ENCODE data around the gene TMEM31. TPM values are rescaled to one million over a fixed set of nuclear protein-coding genes. Genes with fewer than 3 reads are reported as not detected.

The TMEM31 gene
- total RNA-seq (2014; rRNA removed; shearing (Covaris generic)), result 0.28 TPM in 1 of 2 replicates, not detected in the other

GRCh38 chrX:103710609-103711008 lies at the start of gene TMEM31:
TSS of gene TMEM31 (plus strand) at chrX:103710909. CDS start at chrX:103712259, 1,350 bp downstream.
- Histone ChIP-seq H3K4me3 (ENCODE audit: insufficient read depth, low read depth, low read length) (no peak within 1 kb of the TSS), H3K36me3 (replicated peaks; ENCODE audit: control insufficient read depth, insufficient read depth, low read length) (no peaks in the 10 kb centered on the region), H3K27me3 (ENCODE audit: control insufficient read depth, insufficient read depth, low read length) (no peaks in the 10 kb centered on the region; the same call in 1 of the 2 replicates)
- DNase-seq, result no peak

- Histone ChIP-seq H3K4me3 (ENCODE audit: insufficient read depth, low read depth, low read length) (peak overlapping the region; percentile 40), H3K27me3 (ENCODE audit: control insufficient read depth, insufficient read depth, low read length) (no peaks in the 10 kb centered on the region; the same call in 1 of the 2 replicates), H3K36me3 (replicated peaks; ENCODE audit: control insufficient read depth, insufficient read depth, low read length) (no peaks in the 10 kb centered on the region)
- peak; percentile 21 for DNase-seq
Observed at GRCh38 chrX:103663981-103664762, 46.5 kb upstream of the TMEM31 start.

GRCh38 chrX:103666202-103667107 lies 44.3 kb upstream of the TMEM31 start:
- H3K27me3 ChIP-seq (ENCODE audit: control insufficient read depth, insufficient read depth, low read length), result no peaks in the 10 kb centered on the region; the same call in 1 of the 2 replicates

GRCh38 chrX:103669745-103670144 lies 41.0 kb upstream of the TMEM31 start:
- Histone ChIP-seq H3K27me3 (ENCODE audit: control insufficient read depth, insufficient read depth, low read length) (no peaks in the 10 kb centered on the region), H3K4me3 (ENCODE audit: insufficient read depth, low read depth, low read length) (no peak overlapping the region), H3K36me3 (replicated peaks; ENCODE audit: control insufficient read depth, insufficient read depth, low read length) (no peaks in the 10 kb centered on the region)
- DNase-seq, result no peak

More at GRCh38 chrX:103666202-103667107, 44.3 kb upstream of the TMEM31 start:
- Histone ChIP-seq H3K4me3 (ENCODE audit: insufficient read depth, low read depth, low read length) (no peak overlapping the region), H3K36me3 (replicated peaks; ENCODE audit: control insufficient read depth, insufficient read depth, low read length) (no peaks in the 10 kb centered on the region)
- no peak for DNase-seq

- no peaks in the 10 kb centered on the region for H3K27me3 ChIP-seq (ENCODE audit: control insufficient read depth, insufficient read depth, low read length)
- H3K4me3 ChIP-seq (ENCODE audit: insufficient read depth, low read depth, low read length), result no peak overlapping the region
- no peak for DNase-seq
- peaks cover 24% of the 10 kb centered on the region for H3K36me3 ChIP-seq (replicated peaks; ENCODE audit: control insufficient read depth, insufficient read depth, low read length)
Observed at GRCh38 chrX:103674531-103675454, 35.9 kb upstream of the TMEM31 start.

- no peak overlapping the region for H3K4me3 ChIP-seq (ENCODE audit: insufficient read depth, low read depth, low read length)
- no peaks in the 10 kb centered on the region for H3K27me3 ChIP-seq (ENCODE audit: control insufficient read depth, insufficient read depth, low read length)
- H3K36me3 ChIP-seq (replicated peaks; ENCODE audit: control insufficient read depth, insufficient read depth, low read length), result peaks cover 32% of the 10 kb centered on the region
- no peak for DNase-seq
Observed at GRCh38 chrX:103678199-103678993, 32.3 kb upstream of the TMEM31 start.

DNA sequence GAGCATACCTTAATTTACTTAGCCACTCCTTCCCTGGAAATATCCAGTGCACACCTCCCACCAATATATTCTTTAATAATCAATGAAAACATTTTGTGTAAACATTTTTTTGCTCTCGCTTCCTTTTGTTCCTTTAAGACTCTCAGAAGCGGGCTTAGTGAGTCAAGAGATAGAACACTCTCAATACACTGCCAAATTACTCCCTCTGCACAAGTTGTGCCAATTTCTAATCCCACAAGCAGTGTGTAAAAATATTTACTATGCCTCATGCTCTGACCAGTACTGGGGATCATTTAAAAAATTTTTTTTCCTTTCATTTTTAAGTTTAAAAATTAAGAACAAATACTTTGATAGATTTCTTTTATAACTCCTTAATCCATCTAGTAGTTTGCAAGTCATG lies 29.3 kb upstream of the TMEM31 start:
- Histone ChIP-seq H3K36me3 (replicated peaks; ENCODE audit: control insufficient read depth, insufficient read depth, low read length) (peaks cover 41% of the 10 kb centered on the region), H3K27me3 (ENCODE audit: control insufficient read depth, insufficient read depth, low read length) (no peaks in the 10 kb centered on the region), H3K4me3 (ENCODE audit: insufficient read depth, low read depth, low read length) (no peak overlapping the region)
- no peak for DNase-seq

DNA sequence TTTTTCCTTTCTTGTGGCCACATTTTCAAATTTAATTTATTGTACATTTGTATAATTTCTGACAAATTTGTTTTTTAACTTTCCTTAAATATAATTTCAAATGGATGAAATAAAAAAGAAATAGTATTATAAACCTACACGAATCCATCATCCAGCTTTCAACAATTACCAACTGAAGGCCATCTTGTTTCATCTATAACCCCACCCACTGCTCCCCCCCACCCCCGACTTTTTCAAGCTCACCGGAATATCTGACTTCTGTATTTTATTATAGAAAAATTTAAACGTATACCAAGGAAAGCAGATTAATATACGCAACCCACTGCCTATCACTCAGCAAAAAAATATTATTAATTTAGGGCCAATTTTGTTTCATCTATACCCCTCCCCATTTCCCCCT lies 25.3 kb upstream of the TMEM31 start:
- H3K4me3 ChIP-seq (ENCODE audit: insufficient read depth, low read depth, low read length), result peak overlapping the region; percentile 65
- peaks cover 20% of the 10 kb centered on the region for H3K36me3 ChIP-seq (replicated peaks; ENCODE audit: control insufficient read depth, insufficient read depth, low read length)
- no peaks in the 10 kb centered on the region for H3K27me3 ChIP-seq (ENCODE audit: control insufficient read depth, insufficient read depth, low read length)
- no peak for DNase-seq

DNA sequence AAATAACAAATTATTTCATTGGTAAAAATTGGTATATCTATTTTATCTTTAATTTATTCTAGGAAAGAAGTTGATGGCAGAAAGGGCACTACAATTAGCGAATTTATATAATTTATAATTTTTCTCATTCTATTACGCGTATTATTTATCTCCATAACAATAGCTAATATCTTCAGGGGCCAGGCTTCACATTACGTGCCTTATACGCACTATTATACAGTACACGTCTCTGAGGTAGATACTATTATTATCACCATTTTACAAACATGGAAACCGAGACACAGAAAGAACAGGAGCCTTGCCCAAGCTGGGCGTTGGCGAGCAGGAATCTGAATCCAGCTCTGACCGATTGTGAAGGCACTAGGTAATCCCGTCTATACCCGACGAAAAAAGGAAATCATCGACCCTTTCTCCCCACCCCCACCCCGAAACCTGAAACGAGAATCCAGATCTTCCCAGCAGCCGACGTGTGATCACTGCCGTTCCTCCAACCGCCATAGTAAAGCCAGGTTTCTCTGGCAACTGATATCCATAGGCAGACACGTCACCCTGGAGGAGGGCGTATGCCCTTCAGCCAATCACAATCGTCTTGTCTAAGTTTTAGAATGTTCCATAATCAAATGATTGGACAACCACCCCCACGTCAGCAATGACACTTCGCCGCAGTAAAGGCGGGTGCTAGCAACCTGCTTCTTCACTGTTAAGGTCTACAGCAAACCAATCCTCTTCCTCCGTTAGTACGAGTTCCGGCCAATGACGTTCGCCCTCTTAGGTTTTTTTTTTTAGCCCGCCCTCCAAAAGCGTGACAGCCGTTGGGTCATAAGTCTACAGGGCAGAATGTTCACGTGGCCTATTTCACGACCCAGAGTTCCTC lies 24.3 kb upstream of the TMEM31 start, which contains the start of gene MORF4L2:
TSS of gene MORF4L2 (minus strand) at position 501 of the 874 bp plus-strand sequence. CDS start 9,672 bp downstream, outside the sequence.
- peak; percentile 74 for DNase-seq
- peak within 1 kb of the TSS; percentile 80 for H3K4me3 ChIP-seq (ENCODE audit: insufficient read depth, low read depth, low read length)
- peaks cover 17% of the 10 kb centered on the region for H3K36me3 ChIP-seq (replicated peaks; ENCODE audit: control insufficient read depth, insufficient read depth, low read length)
- H3K27me3 ChIP-seq (ENCODE audit: control insufficient read depth, insufficient read depth, low read length), result no peaks in the 10 kb centered on the region

DNA sequence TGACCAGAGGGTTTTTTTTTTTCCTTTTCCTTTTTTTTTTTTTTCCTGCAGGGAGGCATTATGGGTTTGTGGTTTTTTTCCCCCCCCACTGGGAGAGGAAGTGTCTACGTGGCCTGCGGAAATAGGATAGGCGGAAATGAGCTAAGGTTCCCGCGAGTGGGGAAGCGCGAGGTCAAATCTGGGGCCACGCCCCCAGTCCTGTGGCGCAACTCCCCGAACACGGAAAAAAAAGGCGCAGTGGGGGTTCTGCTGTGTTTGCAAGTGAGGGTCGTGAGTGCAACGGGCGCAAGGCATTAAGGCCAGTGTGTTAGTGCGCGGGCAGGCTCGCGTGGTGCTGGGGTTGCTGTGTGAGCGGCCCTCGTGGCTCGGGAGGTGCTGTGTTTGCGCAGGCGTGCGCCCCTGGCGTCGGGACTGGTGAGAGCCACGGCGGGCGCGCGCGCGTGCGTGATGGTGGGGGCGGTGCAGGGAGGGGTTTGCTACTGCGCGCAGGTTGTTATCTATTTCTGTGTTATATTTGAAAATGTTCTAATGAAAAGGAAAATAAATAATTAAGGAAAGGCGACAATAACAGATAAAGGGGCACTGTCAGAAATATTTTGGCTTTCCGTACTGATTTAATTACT lies 23.5 kb upstream of the TMEM31 start:
- peak; percentile 63 for DNase-seq
- Histone ChIP-seq H3K36me3 (replicated peaks; ENCODE audit: control insufficient read depth, insufficient read depth, low read length) (peaks cover 17% of the 10 kb centered on the region), H3K27me3 (ENCODE audit: control insufficient read depth, insufficient read depth, low read length) (no peaks in the 10 kb centered on the region), H3K4me3 (ENCODE audit: insufficient read depth, low read depth, low read length) (peak overlapping the region; percentile 80)

- Histone ChIP-seq H3K4me3 (ENCODE audit: insufficient read depth, low read depth, low read length) (peak overlapping the region; percentile 80), H3K27me3 (ENCODE audit: control insufficient read depth, insufficient read depth, low read length) (no peaks in the 10 kb centered on the region), H3K36me3 (replicated peaks; ENCODE audit: control insufficient read depth, insufficient read depth, low read length) (peaks cover 16% of the 10 kb centered on the region)
- peak; percentile 70 for DNase-seq
Observed at GRCh38 chrX:103687696-103688201, 23.0 kb upstream of the TMEM31 start.

DNA sequence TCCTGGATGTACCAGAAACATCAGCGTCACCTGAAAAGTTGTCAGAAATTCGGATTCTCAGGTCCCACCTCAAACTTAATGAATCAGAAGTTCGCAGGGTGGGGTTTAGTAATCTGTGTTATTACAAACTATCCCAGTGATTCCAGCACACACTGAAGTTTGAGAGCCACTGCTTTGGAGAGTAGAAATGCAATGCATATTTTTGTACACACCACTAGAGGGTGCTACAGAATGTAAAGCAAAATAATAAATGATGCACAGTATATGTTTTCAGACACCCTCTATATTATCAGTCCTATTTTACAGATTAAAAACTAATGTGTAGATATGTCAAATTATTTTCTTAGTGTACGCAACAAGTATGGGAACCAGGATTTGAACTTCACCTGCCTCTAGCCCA lies 21.8 kb upstream of the TMEM31 start:
- DNase-seq, result no peak
- H3K4me3 ChIP-seq (ENCODE audit: insufficient read depth, low read depth, low read length), result no peak overlapping the region

More for the DNA sequence above, 21.8 kb upstream of the TMEM31 start:
- no peaks in the 10 kb centered on the region for H3K27me3 ChIP-seq (ENCODE audit: control insufficient read depth, insufficient read depth, low read length)
- H3K36me3 ChIP-seq (replicated peaks; ENCODE audit: control insufficient read depth, insufficient read depth, low read length), result peaks cover 11% of the 10 kb centered on the region
